ENCODE data around the gene FICD. TPM values are rescaled to one million over a fixed set of nuclear protein-coding genes. Genes with fewer than 3 reads are reported as not detected.

FICD gene
- total RNA-seq, 6 donors from 2014 or later: 6.5 to 15.3 (median 12.2) TPM

DNA sequence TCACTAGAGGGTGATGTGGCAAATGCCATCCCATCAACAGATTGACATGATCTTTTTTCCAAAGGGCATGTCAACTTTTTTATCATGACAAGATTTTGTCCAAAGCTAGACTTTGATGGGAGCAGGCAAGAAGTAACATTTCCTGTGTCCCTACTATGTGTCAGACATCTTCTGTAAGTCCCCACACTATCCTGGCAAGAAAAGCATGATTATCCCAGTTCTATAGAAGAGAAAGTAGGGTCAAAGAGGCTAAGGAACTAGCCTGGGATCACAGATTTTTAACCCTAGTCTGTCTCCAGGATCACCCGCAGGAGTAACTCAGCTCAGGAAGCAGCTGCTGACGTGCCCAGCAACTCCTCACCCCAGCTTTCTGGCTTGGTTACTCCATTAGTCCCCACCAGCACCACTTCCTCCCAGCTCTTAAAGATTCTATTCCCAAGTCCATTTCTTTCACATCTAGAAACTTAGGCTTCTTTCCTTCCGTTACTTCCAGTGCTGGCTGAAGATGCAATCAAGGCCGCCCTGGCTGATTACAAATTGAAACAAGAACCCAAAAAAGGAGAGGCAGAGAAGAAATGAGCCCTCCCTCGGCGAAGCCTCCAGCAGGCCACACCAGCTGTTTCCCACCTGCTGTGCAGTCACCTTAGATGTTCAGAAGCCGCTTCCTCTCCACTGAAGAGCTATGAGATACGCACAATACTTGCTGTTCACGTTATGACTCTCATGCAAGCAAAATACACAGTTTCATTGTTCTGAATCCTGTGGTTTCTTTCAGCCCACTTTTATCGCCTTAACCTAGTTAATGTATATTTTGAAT, 53.5 kb downstream of the FICD start:
- Histone ChIP-seq H3K4me3 (no peak overlapping the region), H3K27me3 (no peaks in the 10 kb centered on the region), H3K4me1 (peaks cover 12 to 35% (median 20%) of the 10 kb centered on the region in 4 donors), H3K9me3 (no peaks in the 10 kb centered on the region), H3K27ac (peak overlapping the region in 3 of 4 donors; percentile 20 to 53 (median 35)), H3K36me3 (peaks cover 23 to 62% (median 50%) of the 10 kb centered on the region in 4 donors)
- 67 to 83% methylated on average over 10 of the region's 10 CpGs for WGBS, 2 donors
- ATAC-seq (ENCODE audit: low FRiP score in 2 of 2) (no peak), DNase-seq (no peak)
- no peak for TF ChIP-seq POLR2AphosphoS5 (IDR thresholded peaks at IDR 0.05)
- no peak for TF ChIP-seq POLR2A (IDR thresholded peaks at IDR 0.05)
- TF ChIP-seq EP300 (IDR thresholded peaks at IDR 0.05): no peak
- TF ChIP-seq CTCF (IDR thresholded peaks at IDR 0.05): no peak

Other genes with a start within 250 kb of the FICD start
- gene CMKLR1, start 176.0 kb upstream of the FICD start, total RNA-seq: 10 to 100 TPM in 4 of 6 donors, 1 to 10 TPM in 2; 7.8 to 40.9 (median 19.9) TPM
- 100 to 1,000 TPM in 1 of 6 donors, 10 to 100 TPM in 5; 36.9 to 235 (median 63.9) TPM for gene SART3, start 45.9 kb downstream of the FICD start, total RNA-seq
- 100 to 1,000 TPM; 130 to 192 (median 152) TPM for gene ISCU, start 47.3 kb downstream of the FICD start, total RNA-seq
- 10 to 100 TPM in 5 of 6 donors, 1 to 10 TPM in 1; 1.5 to 50.7 (median 20.5) TPM for gene TMEM119, start 82.8 kb downstream of the FICD start, total RNA-seq
- 10 to 100 TPM; 25.2 to 71.4 (median 42.5) TPM for gene SELPLG, start 118.6 kb downstream of the FICD start, total RNA-seq
- gene CORO1C, start 216.2 kb downstream of the FICD start, total RNA-seq: 100 to 1,000 TPM; 154 to 297 (median 223) TPM

Measured in upper lobe of left lung (tissue), 6 donors.